GM12878 (cell line): Measurements from ENCODE around the gene NR3C1. TPM values are rescaled to one million over a fixed set of nuclear protein-coding genes. Genes with fewer than 3 reads are reported as not detected.

Source experiments
- CHD2 ChIP-seq: IDR thresholded peaks from 2 replicates; pipeline ENCODE4 v1.6.1; 2011; ENCODE audit warnings: low read depth, low read length, improper control_type of control experiment, borderline replicate concordance
- ESRRA ChIP-seq: IDR thresholded peaks from 2 replicates; pipeline ENCODE4 v1.6.1; 2012; ENCODE audit warnings: mild to moderate bottlenecking, low read length, improper control_type of control experiment
- EZH2 ChIP-seq: IDR thresholded peaks from 2 replicates; pipeline ENCODE4 v1.6.1; 2012; ENCODE audit warnings: low read depth, mild to moderate bottlenecking, control low read depth, inconsistent platforms, low read length, borderline replicate concordance; ENCODE audit not compliant: control insufficient read depth
- FOXM1 ChIP-seq: IDR thresholded peaks from 2 replicates; pipeline ENCODE4 v1.6.1; 2012; ENCODE audit warnings: low read depth, mild to moderate bottlenecking, inconsistent platforms, low read length, moderate library complexity
- GABPA ChIP-seq: IDR thresholded peaks from 2 replicates; pipeline ENCODE4 v1.6.1; 2014; ENCODE audit warnings: antibody characterized with exemption, low read depth, mild to moderate bottlenecking, inconsistent platforms
- IKZF1 ChIP-seq: fragments of 450-650 bp; conservative IDR thresholded peaks from 2 replicates; pipeline ENCODE4 v1.6.1; 2017; ENCODE audit warnings: antibody characterized with exemption, mild to moderate bottlenecking
- NFYA ChIP-seq: IDR thresholded peaks from 2 replicates; pipeline ENCODE4 v1.6.1; 2011; ENCODE audit warnings: low read depth, mild to moderate bottlenecking, low read length, improper control_type of control experiment, borderline replicate concordance
- NFYB ChIP-seq: IDR thresholded peaks from 2 replicates; pipeline ENCODE4 v1.6.1; 2011; ENCODE audit warnings: low read depth, mild to moderate bottlenecking, low read length, improper control_type of control experiment, moderate library complexity; ENCODE audit not compliant: insufficient read depth
- SREBF1 ChIP-seq: IDR thresholded peaks from 2 replicates; pipeline ENCODE4 v1.6.1; 2012; ENCODE audit warnings: mild to moderate bottlenecking, low read length
- STAT1 ChIP-seq: fragments of 450-650 bp; conservative IDR thresholded peaks from 2 replicates; pipeline ENCODE4 v1.6.1; 2014; ENCODE audit warnings: antibody characterized with exemption, mild to moderate bottlenecking
- STAT3 ChIP-seq: IDR thresholded peaks from 2 replicates; pipeline ENCODE4 v1.6.1; 2011; ENCODE audit warnings: low read depth, low read length, improper control_type of control experiment
- TCF12 ChIP-seq: IDR thresholded peaks from 2 replicates; pipeline ENCODE4 v1.6.1; 2011; ENCODE audit warnings: low read depth, mild to moderate bottlenecking, low read length
- polyA plus RNA-seq, 11 experiments: library from polyadenylated mRNA; depleted of rRNA in 4 of 11; unstranded in 6 of 11; stranded (reverse) in 5 of 11; fragments of >200 nt; fragmentation: Nextera tagmentation in 4 of 11; fragmentation: Illumina TruSeq in 1 of 11; extraction: Ambion mirVana in 4 of 11; extraction: Trizol in 1 of 11; gene quantifications; 1 replicate in 1 of 11; 2 replicates in 10 of 11; pipeline versions ENCODE4 v1.2.1 to v1.2.3, GENCODE V29; 2011 to 2016; ENCODE audit warnings: inconsistent platforms in 2 of 11, missing spikeins in 2 of 11, low read depth in 1 of 11
- total RNA-seq, 4 experiments: library from RNA; depleted of rRNA in 3 of 4; stranded (reverse); fragments of >200 nt in 3 of 4; fragmentation: Illumina TruSeq in 1 of 4; extraction: Trizol in 1 of 4; gene quantifications; 2 replicates each; pipeline versions ENCODE4 v1.2.1 to v1.2.3, GENCODE V29; 2013 to 2021
- TF ChIP-seq, protein P1 (sequence below): IDR thresholded peaks from 2 replicates; pipeline ENCODE4 v1.6.1; 2012; ENCODE audit warnings: mild to moderate bottlenecking, low read depth, low read length
- TF ChIP-seq, protein P2 (sequence below): fragments of 150-350 bp; IDR thresholded peaks from 2 replicates; pipeline ENCODE4 v1.6.1; 2014; ENCODE audit warnings: mild to moderate bottlenecking, low read depth, low read length
- TF ChIP-seq, protein P3 (sequence below): fragments of 450-650 bp; IDR thresholded peaks from 2 replicates; pipeline ENCODE4 v1.6.1; 2016; ENCODE audit warnings: mild to moderate bottlenecking, moderate library complexity, borderline replicate concordance
- TF ChIP-seq, protein P4 (sequence below), 3 experiments: IDR thresholded peaks in 2 of 3; conservative IDR thresholded peaks in 1 of 3; 2 replicates each; pipeline ENCODE4 v1.5.1; 2011; ENCODE audit warnings: low read depth in 3 of 3, low read length in 3 of 3, mild to moderate bottlenecking in 3 of 3, control low read depth in 2 of 3, moderate library complexity in 2 of 3, inconsistent platforms in 1 of 3, mixed read lengths in 1 of 3; ENCODE audit not compliant: control insufficient read depth in 2 of 3, insufficient read depth in 1 of 3; ENCODE audit errors: extremely low read depth in 1 of 3
- TF ChIP-seq, protein P5 (sequence below): fragments of 450-650 bp; IDR thresholded peaks from 2 replicates; pipeline ENCODE4 v1.6.1; 2016; ENCODE audit warnings: mild to moderate bottlenecking

Gene NR3C1
- total and polyA plus RNA-seq, 10 of the 15 experiments (the other 5 are each of a cell fraction or from before 2014, with no cell fraction given), result 49.7 to 141 (median 109) TPM

DNA sequence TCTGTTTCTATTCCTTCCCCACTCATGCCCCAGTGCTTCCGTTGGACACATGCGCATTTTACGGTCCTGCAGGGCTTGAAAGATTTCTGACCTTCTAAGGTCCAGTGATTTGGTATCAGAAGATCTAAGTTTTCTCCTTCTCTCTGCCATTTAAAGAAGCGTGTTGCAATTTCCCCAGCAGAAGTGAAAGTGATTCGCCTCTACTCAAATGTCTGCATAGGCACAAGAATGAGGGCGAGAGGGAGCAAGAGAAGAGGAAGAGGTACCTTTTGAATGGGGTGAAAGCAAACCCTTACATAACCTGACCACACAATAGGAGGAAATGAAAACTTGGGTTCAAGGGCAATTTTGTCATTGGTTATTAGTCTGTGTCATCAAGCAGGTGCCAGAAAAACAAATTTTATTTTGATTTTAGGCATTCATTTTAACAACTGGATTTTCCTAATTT, 31.7 kb upstream of the NR3C1 start (continued):
- TF ChIP-seq, protein P1, sequence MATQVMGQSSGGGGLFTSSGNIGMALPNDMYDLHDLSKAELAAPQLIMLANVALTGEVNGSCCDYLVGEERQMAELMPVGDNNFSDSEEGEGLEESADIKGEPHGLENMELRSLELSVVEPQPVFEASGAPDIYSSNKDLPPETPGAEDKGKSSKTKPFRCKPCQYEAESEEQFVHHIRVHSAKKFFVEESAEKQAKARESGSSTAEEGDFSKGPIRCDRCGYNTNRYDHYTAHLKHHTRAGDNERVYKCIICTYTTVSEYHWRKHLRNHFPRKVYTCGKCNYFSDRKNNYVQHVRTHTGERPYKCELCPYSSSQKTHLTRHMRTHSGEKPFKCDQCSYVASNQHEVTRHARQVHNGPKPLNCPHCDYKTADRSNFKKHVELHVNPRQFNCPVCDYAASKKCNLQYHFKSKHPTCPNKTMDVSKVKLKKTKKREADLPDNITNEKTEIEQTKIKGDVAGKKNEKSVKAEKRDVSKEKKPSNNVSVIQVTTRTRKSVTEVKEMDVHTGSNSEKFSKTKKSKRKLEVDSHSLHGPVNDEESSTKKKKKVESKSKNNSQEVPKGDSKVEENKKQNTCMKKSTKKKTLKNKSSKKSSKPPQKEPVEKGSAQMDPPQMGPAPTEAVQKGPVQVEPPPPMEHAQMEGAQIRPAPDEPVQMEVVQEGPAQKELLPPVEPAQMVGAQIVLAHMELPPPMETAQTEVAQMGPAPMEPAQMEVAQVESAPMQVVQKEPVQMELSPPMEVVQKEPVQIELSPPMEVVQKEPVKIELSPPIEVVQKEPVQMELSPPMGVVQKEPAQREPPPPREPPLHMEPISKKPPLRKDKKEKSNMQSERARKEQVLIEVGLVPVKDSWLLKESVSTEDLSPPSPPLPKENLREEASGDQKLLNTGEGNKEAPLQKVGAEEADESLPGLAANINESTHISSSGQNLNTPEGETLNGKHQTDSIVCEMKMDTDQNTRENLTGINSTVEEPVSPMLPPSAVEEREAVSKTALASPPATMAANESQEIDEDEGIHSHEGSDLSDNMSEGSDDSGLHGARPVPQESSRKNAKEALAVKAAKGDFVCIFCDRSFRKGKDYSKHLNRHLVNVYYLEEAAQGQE, result 0 out of 2 replicates have a peak, but pooled peaks have one; percentile 19
- TF ChIP-seq SREBF1, result no peak
- TF ChIP-seq, protein P2, sequence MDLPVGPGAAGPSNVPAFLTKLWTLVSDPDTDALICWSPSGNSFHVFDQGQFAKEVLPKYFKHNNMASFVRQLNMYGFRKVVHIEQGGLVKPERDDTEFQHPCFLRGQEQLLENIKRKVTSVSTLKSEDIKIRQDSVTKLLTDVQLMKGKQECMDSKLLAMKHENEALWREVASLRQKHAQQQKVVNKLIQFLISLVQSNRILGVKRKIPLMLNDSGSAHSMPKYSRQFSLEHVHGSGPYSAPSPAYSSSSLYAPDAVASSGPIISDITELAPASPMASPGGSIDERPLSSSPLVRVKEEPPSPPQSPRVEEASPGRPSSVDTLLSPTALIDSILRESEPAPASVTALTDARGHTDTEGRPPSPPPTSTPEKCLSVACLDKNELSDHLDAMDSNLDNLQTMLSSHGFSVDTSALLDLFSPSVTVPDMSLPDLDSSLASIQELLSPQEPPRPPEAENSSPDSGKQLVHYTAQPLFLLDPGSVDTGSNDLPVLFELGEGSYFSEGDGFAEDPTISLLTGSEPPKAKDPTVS, result no peak
- 0 out of 2 replicates have a peak, but pooled peaks have one; percentile 65 for TF ChIP-seq CHD2
- no peak for TF ChIP-seq NFYA
- TF ChIP-seq, protein P3, sequence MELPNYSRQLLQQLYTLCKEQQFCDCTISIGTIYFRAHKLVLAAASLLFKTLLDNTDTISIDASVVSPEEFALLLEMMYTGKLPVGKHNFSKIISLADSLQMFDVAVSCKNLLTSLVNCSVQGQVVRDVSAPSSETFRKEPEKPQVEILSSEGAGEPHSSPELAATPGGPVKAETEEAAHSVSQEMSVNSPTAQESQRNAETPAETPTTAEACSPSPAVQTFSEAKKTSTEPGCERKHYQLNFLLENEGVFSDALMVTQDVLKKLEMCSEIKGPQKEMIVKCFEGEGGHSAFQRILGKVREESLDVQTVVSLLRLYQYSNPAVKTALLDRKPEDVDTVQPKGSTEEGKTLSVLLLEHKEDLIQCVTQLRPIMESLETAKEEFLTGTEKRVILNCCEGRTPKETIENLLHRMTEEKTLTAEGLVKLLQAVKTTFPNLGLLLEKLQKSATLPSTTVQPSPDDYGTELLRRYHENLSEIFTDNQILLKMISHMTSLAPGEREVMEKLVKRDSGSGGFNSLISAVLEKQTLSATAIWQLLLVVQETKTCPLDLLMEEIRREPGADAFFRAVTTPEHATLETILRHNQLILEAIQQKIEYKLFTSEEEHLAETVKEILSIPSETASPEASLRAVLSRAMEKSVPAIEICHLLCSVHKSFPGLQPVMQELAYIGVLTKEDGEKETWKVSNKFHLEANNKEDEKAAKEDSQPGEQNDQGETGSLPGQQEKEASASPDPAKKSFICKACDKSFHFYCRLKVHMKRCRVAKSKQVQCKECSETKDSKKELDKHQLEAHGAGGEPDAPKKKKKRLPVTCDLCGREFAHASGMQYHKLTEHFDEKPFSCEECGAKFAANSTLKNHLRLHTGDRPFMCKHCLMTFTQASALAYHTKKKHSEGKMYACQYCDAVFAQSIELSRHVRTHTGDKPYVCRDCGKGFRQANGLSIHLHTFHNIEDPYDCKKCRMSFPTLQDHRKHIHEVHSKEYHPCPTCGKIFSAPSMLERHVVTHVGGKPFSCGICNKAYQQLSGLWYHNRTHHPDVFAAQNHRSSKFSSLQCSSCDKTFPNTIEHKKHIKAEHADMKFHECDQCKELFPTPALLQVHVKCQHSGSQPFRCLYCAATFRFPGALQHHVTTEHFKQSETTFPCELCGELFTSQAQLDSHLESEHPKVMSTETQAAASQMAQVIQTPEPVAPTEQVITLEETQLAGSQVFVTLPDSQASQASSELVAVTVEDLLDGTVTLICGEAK, result peak; percentile 38; the same call in 1 of the 2 replicates
- 0 out of 2 replicates have a peak, but pooled peaks have one; percentile 48 for TF ChIP-seq TCF12
- peak; percentile 92 for TF ChIP-seq FOXM1
- peak; percentile 64 for TF ChIP-seq NFYB
- TF ChIP-seq EZH2, result no peak
- TF ChIP-seq, protein P4, sequence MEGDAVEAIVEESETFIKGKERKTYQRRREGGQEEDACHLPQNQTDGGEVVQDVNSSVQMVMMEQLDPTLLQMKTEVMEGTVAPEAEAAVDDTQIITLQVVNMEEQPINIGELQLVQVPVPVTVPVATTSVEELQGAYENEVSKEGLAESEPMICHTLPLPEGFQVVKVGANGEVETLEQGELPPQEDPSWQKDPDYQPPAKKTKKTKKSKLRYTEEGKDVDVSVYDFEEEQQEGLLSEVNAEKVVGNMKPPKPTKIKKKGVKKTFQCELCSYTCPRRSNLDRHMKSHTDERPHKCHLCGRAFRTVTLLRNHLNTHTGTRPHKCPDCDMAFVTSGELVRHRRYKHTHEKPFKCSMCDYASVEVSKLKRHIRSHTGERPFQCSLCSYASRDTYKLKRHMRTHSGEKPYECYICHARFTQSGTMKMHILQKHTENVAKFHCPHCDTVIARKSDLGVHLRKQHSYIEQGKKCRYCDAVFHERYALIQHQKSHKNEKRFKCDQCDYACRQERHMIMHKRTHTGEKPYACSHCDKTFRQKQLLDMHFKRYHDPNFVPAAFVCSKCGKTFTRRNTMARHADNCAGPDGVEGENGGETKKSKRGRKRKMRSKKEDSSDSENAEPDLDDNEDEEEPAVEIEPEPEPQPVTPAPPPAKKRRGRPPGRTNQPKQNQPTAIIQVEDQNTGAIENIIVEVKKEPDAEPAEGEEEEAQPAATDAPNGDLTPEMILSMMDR (IDR thresholded peaks at IDR 0.05 in 2 of 3, conservative IDR thresholded peaks at IDR 0.05 in 1 of 3; ENCODE audit: control insufficient read depth in 2 of 3, extremely low read depth in 1 of 3, insufficient read depth in 1 of 3, low read depth in 3 of 3, low read length in 3 of 3), result no peak
- TF ChIP-seq, protein P5, sequence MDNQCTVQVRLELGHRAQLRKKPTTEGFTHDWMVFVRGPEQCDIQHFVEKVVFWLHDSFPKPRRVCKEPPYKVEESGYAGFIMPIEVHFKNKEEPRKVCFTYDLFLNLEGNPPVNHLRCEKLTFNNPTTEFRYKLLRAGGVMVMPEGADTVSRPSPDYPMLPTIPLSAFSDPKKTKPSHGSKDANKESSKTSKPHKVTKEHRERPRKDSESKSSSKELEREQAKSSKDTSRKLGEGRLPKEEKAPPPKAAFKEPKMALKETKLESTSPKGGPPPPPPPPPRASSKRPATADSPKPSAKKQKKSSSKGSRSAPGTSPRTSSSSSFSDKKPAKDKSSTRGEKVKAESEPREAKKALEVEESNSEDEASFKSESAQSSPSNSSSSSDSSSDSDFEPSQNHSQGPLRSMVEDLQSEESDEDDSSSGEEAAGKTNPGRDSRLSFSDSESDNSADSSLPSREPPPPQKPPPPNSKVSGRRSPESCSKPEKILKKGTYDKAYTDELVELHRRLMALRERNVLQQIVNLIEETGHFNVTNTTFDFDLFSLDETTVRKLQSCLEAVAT, result peak; percentile 95; the same call in 1 of the 2 replicates
- peak; percentile 93 for TF ChIP-seq IKZF1
- 0 out of 2 replicates have a peak, but pooled peaks have one; percentile 31 for TF ChIP-seq GABPA
- TF ChIP-seq STAT1, result no peak
- 0 out of 2 replicates have a peak, but pooled peaks have one; percentile 67 for TF ChIP-seq STAT3
- no peak for TF ChIP-seq ESRRA
